ENCODE results near the gene PDCD1.

DNA sequence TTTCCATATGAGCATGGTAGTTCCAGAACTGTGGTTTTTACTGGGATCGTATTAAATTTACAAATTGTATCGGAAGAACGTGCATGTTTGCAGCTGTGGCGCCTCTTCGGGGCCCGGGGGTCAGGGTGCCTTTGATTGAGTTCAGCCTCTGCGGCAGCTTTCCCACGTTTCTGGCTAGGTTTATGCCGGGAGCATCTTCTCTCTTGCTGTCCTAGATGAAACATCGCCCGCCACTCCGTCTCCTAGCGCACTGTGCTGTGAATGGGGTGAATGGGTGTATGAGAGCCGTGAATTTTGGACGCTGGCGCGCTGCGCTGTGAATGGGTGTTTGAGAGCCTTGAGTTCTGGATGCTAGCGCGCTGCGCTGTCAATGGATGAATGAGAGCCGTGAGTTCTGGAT, 12.3 kb downstream of the PDCD1 start:
- TF ChIP-seq, protein P1, sequence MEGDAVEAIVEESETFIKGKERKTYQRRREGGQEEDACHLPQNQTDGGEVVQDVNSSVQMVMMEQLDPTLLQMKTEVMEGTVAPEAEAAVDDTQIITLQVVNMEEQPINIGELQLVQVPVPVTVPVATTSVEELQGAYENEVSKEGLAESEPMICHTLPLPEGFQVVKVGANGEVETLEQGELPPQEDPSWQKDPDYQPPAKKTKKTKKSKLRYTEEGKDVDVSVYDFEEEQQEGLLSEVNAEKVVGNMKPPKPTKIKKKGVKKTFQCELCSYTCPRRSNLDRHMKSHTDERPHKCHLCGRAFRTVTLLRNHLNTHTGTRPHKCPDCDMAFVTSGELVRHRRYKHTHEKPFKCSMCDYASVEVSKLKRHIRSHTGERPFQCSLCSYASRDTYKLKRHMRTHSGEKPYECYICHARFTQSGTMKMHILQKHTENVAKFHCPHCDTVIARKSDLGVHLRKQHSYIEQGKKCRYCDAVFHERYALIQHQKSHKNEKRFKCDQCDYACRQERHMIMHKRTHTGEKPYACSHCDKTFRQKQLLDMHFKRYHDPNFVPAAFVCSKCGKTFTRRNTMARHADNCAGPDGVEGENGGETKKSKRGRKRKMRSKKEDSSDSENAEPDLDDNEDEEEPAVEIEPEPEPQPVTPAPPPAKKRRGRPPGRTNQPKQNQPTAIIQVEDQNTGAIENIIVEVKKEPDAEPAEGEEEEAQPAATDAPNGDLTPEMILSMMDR (IDR thresholded peaks at IDR 0.05 in 2 of 3, conservative IDR thresholded peaks at IDR 0.05 in 1 of 3; ENCODE audit: borderline replicate concordance in 1 of 3, insufficient read depth in 1 of 3, low read depth in 2 of 3, low read length in 2 of 3), result no peak
- no peak for TF ChIP-seq POLR2A (IDR thresholded peaks at IDR 0.05; ENCODE audit: borderline replicate concordance, extremely low read depth, insufficient read depth, insufficient read length)
- no peak for TF ChIP-seq POLR2AphosphoS5 (IDR thresholded peaks at IDR 0.05; ENCODE audit: low read depth, low read length)
- TF ChIP-seq ZFX (IDR thresholded peaks at IDR 0.05), result no peak
- TF ChIP-seq CBX3 (IDR thresholded peaks at IDR 0.05; ENCODE audit: low read depth), result no peak
- no peak for TF ChIP-seq JUND (IDR thresholded peaks at IDR 0.05)
- TF ChIP-seq, protein P2, sequence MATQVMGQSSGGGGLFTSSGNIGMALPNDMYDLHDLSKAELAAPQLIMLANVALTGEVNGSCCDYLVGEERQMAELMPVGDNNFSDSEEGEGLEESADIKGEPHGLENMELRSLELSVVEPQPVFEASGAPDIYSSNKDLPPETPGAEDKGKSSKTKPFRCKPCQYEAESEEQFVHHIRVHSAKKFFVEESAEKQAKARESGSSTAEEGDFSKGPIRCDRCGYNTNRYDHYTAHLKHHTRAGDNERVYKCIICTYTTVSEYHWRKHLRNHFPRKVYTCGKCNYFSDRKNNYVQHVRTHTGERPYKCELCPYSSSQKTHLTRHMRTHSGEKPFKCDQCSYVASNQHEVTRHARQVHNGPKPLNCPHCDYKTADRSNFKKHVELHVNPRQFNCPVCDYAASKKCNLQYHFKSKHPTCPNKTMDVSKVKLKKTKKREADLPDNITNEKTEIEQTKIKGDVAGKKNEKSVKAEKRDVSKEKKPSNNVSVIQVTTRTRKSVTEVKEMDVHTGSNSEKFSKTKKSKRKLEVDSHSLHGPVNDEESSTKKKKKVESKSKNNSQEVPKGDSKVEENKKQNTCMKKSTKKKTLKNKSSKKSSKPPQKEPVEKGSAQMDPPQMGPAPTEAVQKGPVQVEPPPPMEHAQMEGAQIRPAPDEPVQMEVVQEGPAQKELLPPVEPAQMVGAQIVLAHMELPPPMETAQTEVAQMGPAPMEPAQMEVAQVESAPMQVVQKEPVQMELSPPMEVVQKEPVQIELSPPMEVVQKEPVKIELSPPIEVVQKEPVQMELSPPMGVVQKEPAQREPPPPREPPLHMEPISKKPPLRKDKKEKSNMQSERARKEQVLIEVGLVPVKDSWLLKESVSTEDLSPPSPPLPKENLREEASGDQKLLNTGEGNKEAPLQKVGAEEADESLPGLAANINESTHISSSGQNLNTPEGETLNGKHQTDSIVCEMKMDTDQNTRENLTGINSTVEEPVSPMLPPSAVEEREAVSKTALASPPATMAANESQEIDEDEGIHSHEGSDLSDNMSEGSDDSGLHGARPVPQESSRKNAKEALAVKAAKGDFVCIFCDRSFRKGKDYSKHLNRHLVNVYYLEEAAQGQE (IDR thresholded peaks at IDR 0.05; ENCODE audit: low read depth), result no peak
- TF ChIP-seq, protein P3, sequence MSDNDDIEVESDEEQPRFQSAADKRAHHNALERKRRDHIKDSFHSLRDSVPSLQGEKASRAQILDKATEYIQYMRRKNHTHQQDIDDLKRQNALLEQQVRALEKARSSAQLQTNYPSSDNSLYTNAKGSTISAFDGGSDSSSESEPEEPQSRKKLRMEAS (IDR thresholded peaks at IDR 0.05), result no peak
- TF ChIP-seq TCF7L2 (IDR thresholded peaks at IDR 0.05; ENCODE audit: borderline replicate concordance, extremely low read depth, insufficient read depth, insufficient read length), result no peak
- TF ChIP-seq ZNF274 (IDR thresholded peaks at IDR 0.05; ENCODE audit: low read depth, low read length), result no peak
- no peak for TF ChIP-seq EZH2phosphoT487 (IDR thresholded peaks at IDR 0.05; ENCODE audit: borderline replicate concordance)
- TF ChIP-seq, protein P4, sequence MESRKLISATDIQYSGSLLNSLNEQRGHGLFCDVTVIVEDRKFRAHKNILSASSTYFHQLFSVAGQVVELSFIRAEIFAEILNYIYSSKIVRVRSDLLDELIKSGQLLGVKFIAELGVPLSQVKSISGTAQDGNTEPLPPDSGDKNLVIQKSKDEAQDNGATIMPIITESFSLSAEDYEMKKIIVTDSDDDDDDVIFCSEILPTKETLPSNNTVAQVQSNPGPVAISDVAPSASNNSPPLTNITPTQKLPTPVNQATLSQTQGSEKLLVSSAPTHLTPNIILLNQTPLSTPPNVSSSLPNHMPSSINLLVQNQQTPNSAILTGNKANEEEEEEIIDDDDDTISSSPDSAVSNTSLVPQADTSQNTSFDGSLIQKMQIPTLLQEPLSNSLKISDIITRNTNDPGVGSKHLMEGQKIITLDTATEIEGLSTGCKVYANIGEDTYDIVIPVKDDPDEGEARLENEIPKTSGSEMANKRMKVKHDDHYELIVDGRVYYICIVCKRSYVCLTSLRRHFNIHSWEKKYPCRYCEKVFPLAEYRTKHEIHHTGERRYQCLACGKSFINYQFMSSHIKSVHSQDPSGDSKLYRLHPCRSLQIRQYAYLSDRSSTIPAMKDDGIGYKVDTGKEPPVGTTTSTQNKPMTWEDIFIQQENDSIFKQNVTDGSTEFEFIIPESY (IDR thresholded peaks at IDR 0.05; ENCODE audit: extremely low read depth, insufficient replicate concordance, low read length), result no peak
- no peak for TF ChIP-seq EZH2 (IDR thresholded peaks at IDR 0.05)

Data from HCT116 (cell line).